GM12878 (cell line): ENCODE measurements around the gene CHN1. TPM values are rescaled to one million over a fixed set of nuclear protein-coding genes. Genes with fewer than 3 reads are reported as not detected.

Experiments
- ATAC-seq: fragments of 200-7000 bp; cut with Tn5 transposase; 3 replicates; pipeline ENCODE4 v1.9.1; 2020; ENCODE audit warnings: mild to moderate bottlenecking, moderate library complexity
- BruUV-seq: library from RNA; stranded (reverse); fragments of 400-500 nt; replicated peaks from 2 replicates; lab custom pipeline; 2021; lab: Mats Ljungman, UMichigan
- CTCF ChIA-PET: fragments of 300-600 bp; sonication (Branson Sonifier 250); formaldehyde crosslinking; extraction: SDS; loops from one replicate; lab custom pipeline; 2021; ENCODE audit warnings: inconsistent platforms; lab: Yijun Ruan, JAX
- POLR2A ChIA-PET: fragments of 350-600 bp; formaldehyde crosslinking; extraction: SDS; loops from one replicate; lab custom pipeline; 2021; ENCODE audit warnings: inconsistent platforms; lab: Charles Lee
- RAD21 ChIA-PET: fragments of 300-600 bp; sonication (Branson Sonifier 250); formaldehyde crosslinking; loops from one replicate; lab custom pipeline; 2023; ENCODE audit warnings: antibody characterized with exemption; ENCODE audit not compliant: unreplicated experiment; lab: Charles Lee
- SMC1A ChIA-PET: fragments of 300-600 bp; sonication (Branson Sonifier 250); formaldehyde crosslinking; loops from one replicate; lab custom pipeline; 2023; ENCODE audit not compliant: unreplicated experiment, uncharacterized antibody; lab: Charles Lee
- DNase-seq: peaks from one replicate; pipeline ENCODE4 v3.0.0-alpha.2; 2011; ENCODE audit warnings: low read depth, low spot score
- FAIRE-seq: peaks from 3 replicates; lab custom pipeline; 2011; peaks lifted over from hg19 to GRCh38; lab: Jason Lieb, UNC
- H2AFZ ChIP-seq: 2 replicates; pipeline ENCODE4 v1.6.0; 2011; ENCODE audit warnings: low read depth, low read length, control low read depth; ENCODE audit not compliant: control insufficient read depth
- H3K27ac ChIP-seq: 2 replicates; pipeline ENCODE4 v1.5.1; 2011; ENCODE audit warnings: control low read depth; ENCODE audit not compliant: control insufficient read depth, insufficient read depth
- H3K27me3 ChIP-seq, 2 experiments: replicated peaks in 1 of 2; 2 replicates each; pipeline versions ENCODE4 v1.6.0 to v1.6.1; 2011; ENCODE audit warnings: low read length in 1 of 2; ENCODE audit not compliant: control insufficient read depth in 2 of 2, insufficient read depth in 2 of 2
- H3K36me3 ChIP-seq, 2 experiments: 2 replicates each; pipeline ENCODE4 v1.5.1; 2011; ENCODE audit warnings: low read length in 1 of 2; ENCODE audit not compliant: control insufficient read depth in 2 of 2, insufficient read depth in 2 of 2
- H3K4me1 ChIP-seq: 2 replicates; pipeline ENCODE4 v1.6.1; 2011; ENCODE audit warnings: mild to moderate bottlenecking, low read length, moderate library complexity, mixed read lengths; ENCODE audit not compliant: control insufficient read depth, insufficient read depth
- H3K4me2 ChIP-seq: 2 replicates; pipeline ENCODE4 v1.6.0; 2011; ENCODE audit warnings: control low read depth; ENCODE audit not compliant: control insufficient read depth, insufficient read depth
- H3K4me3 ChIP-seq: fragments of 200-600 bp; sonication (generic); 2 replicates; pipeline ENCODE4 v1.5.1; 2016
- H3K79me2 ChIP-seq: 2 replicates; pipeline ENCODE4 v1.6.0; 2011; ENCODE audit warnings: low read length; ENCODE audit not compliant: control insufficient read depth, insufficient read depth
- H3K9ac ChIP-seq: 2 replicates; pipeline ENCODE4 v1.8.0; 2011; ENCODE audit warnings: low read length, control low read depth, mixed read lengths; ENCODE audit not compliant: control insufficient read depth, insufficient read depth
- H3K9me3 ChIP-seq: replicated peaks from 3 replicates; pipeline ENCODE4 v1.5.1; 2011; ENCODE audit warnings: mild to moderate bottlenecking, low read length; ENCODE audit not compliant: control insufficient read depth, insufficient read depth
- H4K20me1 ChIP-seq: 2 replicates; pipeline ENCODE4 v1.6.0; 2011; ENCODE audit not compliant: control insufficient read depth, insufficient read depth
- ATF7 ChIP-seq: fragments of 450-650 bp; IDR thresholded peaks from 2 replicates; pipeline ENCODE4 v1.6.1; 2016; ENCODE audit warnings: low read depth, mild to moderate bottlenecking
- E4F1 ChIP-seq: fragments of 450-650 bp; IDR thresholded peaks from 2 replicates; pipeline ENCODE4 v1.6.1; 2018; ENCODE audit warnings: borderline replicate concordance, mild to moderate bottlenecking; ENCODE audit not compliant: partially characterized antibody
- EED ChIP-seq: sonication (generic); IDR thresholded peaks from 2 replicates; pipeline ENCODE4 v1.6.1; 2016; ENCODE audit warnings: antibody characterized with exemption, low read depth
- GATAD2B ChIP-seq: fragments of 450-650 bp; conservative IDR thresholded peaks from 2 replicates; pipeline ENCODE4 v1.6.1; 2017; ENCODE audit warnings: low read depth, mild to moderate bottlenecking, moderate library complexity
- HDGF ChIP-seq: fragments of 450-650 bp; IDR thresholded peaks from 2 replicates; pipeline ENCODE4 v1.6.1; 2016; ENCODE audit warnings: antibody characterized with exemption
- IRF4 ChIP-seq: IDR thresholded peaks from 2 replicates; pipeline ENCODE4 v1.6.1; 2011; ENCODE audit warnings: low read depth, low read length
- RUNX3 ChIP-seq: IDR thresholded peaks from 2 replicates; pipeline ENCODE4 v1.6.1; 2012; ENCODE audit warnings: low read length, inconsistent platforms
- SP1 ChIP-seq: IDR thresholded peaks from one replicate; pipeline ENCODE4 v1.6.1; 2011; ENCODE audit warnings: low read depth, low read length
- SPI1 ChIP-seq: IDR thresholded peaks from 2 replicates; pipeline ENCODE4 v1.6.1; 2011; ENCODE audit warnings: low read depth, mild to moderate bottlenecking, low read length, moderate library complexity, borderline replicate concordance; ENCODE audit not compliant: insufficient read depth
- TAF1 ChIP-seq: IDR thresholded peaks from 2 replicates; pipeline ENCODE4 v1.6.1; 2011; ENCODE audit warnings: mild to moderate bottlenecking, low read depth, low read length, borderline replicate concordance
- ZBTB40 ChIP-seq: fragments of 450-650 bp; IDR thresholded peaks from 2 replicates; pipeline ENCODE4 v1.6.1; 2016; ENCODE audit warnings: mild to moderate bottlenecking, moderate library complexity, borderline replicate concordance
- ZNF207 ChIP-seq: fragments of 450-650 bp; IDR thresholded peaks from 2 replicates; pipeline ENCODE4 v1.6.1; 2014; ENCODE audit warnings: antibody characterized with exemption, mild to moderate bottlenecking, borderline replicate concordance
- ZNF592 ChIP-seq: fragments of 450-650 bp; IDR thresholded peaks from 2 replicates; pipeline ENCODE4 v1.6.1; 2017; ENCODE audit warnings: mild to moderate bottlenecking, moderate library complexity
- whole genome bisulfite sequencing: methylation state at CpG from one replicate; pipeline ENCODE4 v1.1.6; 2016; ENCODE audit warnings: low lambda C conversion rate; ENCODE audit not compliant: insufficient replicate concordance, insufficient coverage; ENCODE audit errors: missing lambda C conversion rate; 5-methylcytosine and 5-hydroxymethylcytosine counted together
- in situ Hi-C: fragments of 300-500 bp; cut with MboI; formaldehyde crosslinking; loops from 9 replicates; pipeline ENCODE4 v1.14.3; 2018; ENCODE audit warnings: mixed read lengths
- intact Hi-C: fragments of 100-400 bp; cut with micrococcal nuclease; formaldehyde crosslinking; loops from one replicate; pipeline ENCODE4 v1.14.2; 2022; ENCODE audit not compliant: unreplicated experiment
- polyA plus RNA-seq, 11 experiments: library from polyadenylated mRNA; depleted of rRNA in 4 of 11; unstranded in 6 of 11; stranded (reverse) in 5 of 11; fragments of >200 nt; fragmentation: Nextera tagmentation in 4 of 11; fragmentation: Illumina TruSeq in 1 of 11; extraction: Ambion mirVana in 4 of 11; extraction: Trizol in 1 of 11; gene quantifications; 1 replicate in 1 of 11; 2 replicates in 10 of 11; pipeline versions ENCODE4 v1.2.1 to v1.2.3, GENCODE V29; 2011 to 2016; ENCODE audit warnings: inconsistent platforms in 2 of 11, missing spikeins in 2 of 11, low read depth in 1 of 11
- total RNA-seq, 4 experiments: library from RNA; depleted of rRNA in 3 of 4; stranded (reverse); fragments of >200 nt in 3 of 4; fragmentation: Illumina TruSeq in 1 of 4; extraction: Trizol in 1 of 4; gene quantifications; 2 replicates each; pipeline versions ENCODE4 v1.2.1 to v1.2.3, GENCODE V29; 2013 to 2021

CHN1 gene
- total and polyA plus RNA-seq, 10 of the 15 experiments (the other 5 are each of a cell fraction or from before 2014, with no cell fraction given) = 0.18 to 0.92 (median 0.53) TPM; not detected in 1

- RAD21 ChIA-PET = no interaction called here
- Histone ChIP-seq H3K27me3 (no peaks in the 10 kb centered on the region), H3K4me3 (no peak overlapping the region), H4K20me1 (no peaks in the 10 kb centered on the region), H2AFZ (no peak overlapping the region), H3K27ac (no peak overlapping the region), H3K36me3 (no peaks in the 10 kb centered on the region), H3K9ac (no peak overlapping the region), H3K4me1 (no peaks in the 10 kb centered on the region), H3K79me2 (no peaks in the 10 kb centered on the region), H3K4me2 (no peak overlapping the region), H3K9me3 (no peaks in the 10 kb centered on the region)
- FAIRE-seq (peak; percentile 31), DNase-seq (no peak), ATAC-seq (peak; percentile 40; the same call in 1 of the 3 replicates)
- in situ Hi-C loops = no loop called here
- intact Hi-C loops = no loop called here
- CTCF ChIA-PET = interaction anchor here (0.9 kb wide), 1 partner anchor 229 kb away, joined by 3 read pairs; no protein-coding TSS in a partner anchor
- SMC1A ChIA-PET = interaction anchor here (0.9 to 1.0 kb wide), 2 partner anchors 23 to 50 kb away, joined by 3 read pairs; no protein-coding TSS in a partner anchor
- WGBS = 22% methylated on average over 4 of the region's 4 CpGs
- BruUV-seq = no TSS peak
- POLR2A ChIA-PET = interaction anchor here (0.6 kb wide), 1 partner anchor 292 kb away, joined by 3 read pairs; no protein-coding TSS in a partner anchor
- TF ChIP-seq ZNF592 = no peak
- TF ChIP-seq ATF7 = no peak
- no peak for TF ChIP-seq HDGF
- TF ChIP-seq E4F1 = no peak
- TF ChIP-seq ZNF207 = no peak
- TF ChIP-seq RUNX3 = no peak
- no peak for TF ChIP-seq EED
- no peak for TF ChIP-seq ZBTB40
- no peak for TF ChIP-seq GATAD2B
- TF ChIP-seq TAF1 = no peak
- no peak for TF ChIP-seq SP1
- TF ChIP-seq SPI1 = no peak
- no peak for TF ChIP-seq IRF4
These were observed 49.2 kb upstream of the CHN1 start for GRCh38 chr2:175054340-175054739.
